GM12864 (cell line): Measurements from ENCODE around the gene AFF2.

ENCODE experiments used
- DNase-seq: peaks from one replicate; pipeline ENCODE4 v3.0.0-alpha.2; 2011; ENCODE audit warnings: low read depth
- H3K4me3 ChIP-seq: 2 replicates; pipeline ENCODE4 v1.5.1; 2011; ENCODE audit warnings: mild to moderate bottlenecking, low read depth, low read length, control low read depth
- TF ChIP-seq, protein P1 (sequence below): IDR thresholded peaks from 2 replicates; pipeline ENCODE4 v1.5.1; 2011; ENCODE audit warnings: low read depth, mild to moderate bottlenecking, moderate library complexity, low read length, control low read depth, inconsistent platforms; ENCODE audit errors: missing control alignments

The AFF2 gene

DNA sequence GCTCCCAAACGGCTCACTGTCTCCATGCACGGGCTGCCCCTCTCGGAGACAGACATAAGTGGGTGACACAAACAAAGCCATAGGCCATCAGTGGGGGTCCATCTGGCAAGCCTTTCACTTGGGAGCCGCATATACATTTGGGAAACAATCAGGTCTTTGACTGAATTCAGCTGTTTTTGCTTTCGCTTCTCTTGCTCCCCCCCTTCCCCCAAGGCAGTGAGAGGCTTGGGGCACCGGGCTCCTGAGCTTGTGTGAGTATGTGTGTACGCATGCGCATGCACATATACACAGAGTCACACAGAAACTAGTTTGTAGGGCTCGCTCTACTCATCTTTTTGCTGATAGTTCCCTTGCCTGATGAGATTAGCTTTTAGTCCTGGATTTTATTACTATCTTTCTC, 284.4 kb downstream of the AFF2 start:
- no peak for DNase-seq
- no peak overlapping the region; the same call in 1 of the 2 replicates for H3K4me3 ChIP-seq
- TF ChIP-seq, protein P1, sequence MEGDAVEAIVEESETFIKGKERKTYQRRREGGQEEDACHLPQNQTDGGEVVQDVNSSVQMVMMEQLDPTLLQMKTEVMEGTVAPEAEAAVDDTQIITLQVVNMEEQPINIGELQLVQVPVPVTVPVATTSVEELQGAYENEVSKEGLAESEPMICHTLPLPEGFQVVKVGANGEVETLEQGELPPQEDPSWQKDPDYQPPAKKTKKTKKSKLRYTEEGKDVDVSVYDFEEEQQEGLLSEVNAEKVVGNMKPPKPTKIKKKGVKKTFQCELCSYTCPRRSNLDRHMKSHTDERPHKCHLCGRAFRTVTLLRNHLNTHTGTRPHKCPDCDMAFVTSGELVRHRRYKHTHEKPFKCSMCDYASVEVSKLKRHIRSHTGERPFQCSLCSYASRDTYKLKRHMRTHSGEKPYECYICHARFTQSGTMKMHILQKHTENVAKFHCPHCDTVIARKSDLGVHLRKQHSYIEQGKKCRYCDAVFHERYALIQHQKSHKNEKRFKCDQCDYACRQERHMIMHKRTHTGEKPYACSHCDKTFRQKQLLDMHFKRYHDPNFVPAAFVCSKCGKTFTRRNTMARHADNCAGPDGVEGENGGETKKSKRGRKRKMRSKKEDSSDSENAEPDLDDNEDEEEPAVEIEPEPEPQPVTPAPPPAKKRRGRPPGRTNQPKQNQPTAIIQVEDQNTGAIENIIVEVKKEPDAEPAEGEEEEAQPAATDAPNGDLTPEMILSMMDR, result no peak

DNA sequence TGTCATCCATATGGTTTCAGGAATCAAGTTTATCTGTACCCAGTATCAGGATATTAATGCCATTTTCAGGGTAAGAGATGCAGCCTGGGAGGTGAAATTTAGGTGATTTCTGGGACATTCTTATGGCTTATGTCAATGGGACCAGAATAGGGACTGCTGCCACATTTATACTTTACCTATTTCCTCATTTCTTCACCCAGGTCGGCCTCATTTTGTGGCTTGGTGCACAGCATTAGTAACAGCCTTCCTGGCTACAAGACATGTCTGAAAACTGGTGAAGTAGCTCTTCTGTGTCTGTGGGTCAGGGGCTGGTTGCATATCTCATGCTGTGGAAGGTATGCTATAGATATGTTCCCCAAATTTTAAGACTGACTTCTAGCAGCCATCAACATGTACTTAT, 284.8 kb downstream of the AFF2 start:
- H3K4me3 ChIP-seq, result no peak overlapping the region
- TF ChIP-seq, protein P1, result no peak
- DNase-seq, result no peak

DNA sequence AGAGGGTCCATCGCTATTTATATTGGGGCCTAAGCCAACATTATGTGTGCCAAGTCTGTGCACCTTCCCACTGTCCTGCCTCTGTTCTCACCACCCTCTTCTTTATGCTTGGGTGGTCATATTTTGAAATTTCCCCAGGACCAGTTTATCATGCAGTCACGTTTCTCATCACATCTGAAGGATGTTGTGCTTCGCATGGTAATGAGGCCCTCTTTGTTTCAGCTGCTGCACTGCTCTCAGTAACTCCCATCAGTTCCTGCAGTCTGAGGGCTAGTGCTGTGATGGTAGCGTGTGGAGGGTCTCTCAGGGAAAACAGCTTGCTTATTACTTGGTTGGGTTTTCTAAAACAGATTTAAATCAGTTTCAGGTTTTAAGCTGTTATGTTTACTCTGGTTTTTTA, 288.0 kb downstream of the AFF2 start:
- H3K4me3 ChIP-seq, result no peak overlapping the region
- TF ChIP-seq, protein P1, result no peak
- DNase-seq, result no peak

DNA sequence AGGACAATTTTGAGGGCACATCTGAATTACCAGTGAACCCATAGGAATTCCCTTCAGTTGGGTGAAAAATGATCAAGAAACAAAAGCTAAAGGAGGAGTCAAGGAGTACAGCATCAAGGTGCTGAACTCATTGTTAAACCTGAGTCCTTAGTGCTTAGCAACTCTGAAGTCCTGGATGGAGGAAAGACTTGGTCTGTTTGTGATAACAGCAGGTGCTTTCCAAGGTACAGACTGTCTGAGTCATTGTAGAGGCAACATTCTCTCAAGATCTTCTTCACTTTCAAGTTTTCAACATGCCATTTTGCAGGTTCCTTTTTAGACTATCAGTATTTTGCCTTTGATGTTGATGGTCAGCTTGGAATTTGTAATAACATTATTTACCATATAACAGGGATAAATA, 293.9 kb downstream of the AFF2 start:
- no peak for DNase-seq
- H3K4me3 ChIP-seq, result no peak overlapping the region
- TF ChIP-seq, protein P1, result no peak

DNA sequence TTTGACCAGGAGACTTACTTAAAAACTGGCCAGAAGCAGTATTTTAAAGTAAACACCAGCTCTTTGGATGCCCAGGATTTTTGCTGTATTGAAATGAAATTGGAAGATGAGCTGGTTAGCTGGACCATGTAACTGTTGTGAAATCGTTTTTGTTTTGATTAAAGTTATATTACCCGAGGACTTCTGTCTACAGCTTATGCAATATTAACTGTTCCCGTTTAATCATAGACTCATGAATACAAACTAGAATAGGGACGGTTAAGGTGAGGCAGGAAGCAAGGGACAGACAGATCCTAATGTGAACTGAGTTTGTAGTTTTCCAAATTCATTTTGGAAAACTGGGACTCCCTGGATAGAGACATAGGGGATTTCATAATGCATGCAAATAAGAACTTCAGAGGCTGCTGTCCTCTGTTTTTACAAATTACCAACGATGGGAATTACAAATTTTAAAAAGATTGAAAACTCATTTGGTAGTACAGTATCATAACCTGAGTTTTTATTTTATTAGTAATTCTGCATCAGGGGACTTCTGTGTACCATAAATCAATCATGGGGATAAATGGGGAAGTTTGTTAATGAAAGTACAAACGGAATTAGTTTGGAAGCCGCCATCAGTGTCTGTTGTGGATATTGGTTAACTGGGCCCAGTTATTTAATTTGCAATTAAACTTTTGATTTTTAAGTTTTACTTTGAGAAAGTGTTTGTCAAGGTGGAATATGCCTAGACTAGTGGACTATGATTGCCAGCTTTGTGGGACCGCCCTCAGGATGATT, 304.4 kb downstream of the AFF2 start:
- TF ChIP-seq, protein P1, result no peak
- DNase-seq, result no peak
- H3K4me3 ChIP-seq, result no peak overlapping the region

DNA sequence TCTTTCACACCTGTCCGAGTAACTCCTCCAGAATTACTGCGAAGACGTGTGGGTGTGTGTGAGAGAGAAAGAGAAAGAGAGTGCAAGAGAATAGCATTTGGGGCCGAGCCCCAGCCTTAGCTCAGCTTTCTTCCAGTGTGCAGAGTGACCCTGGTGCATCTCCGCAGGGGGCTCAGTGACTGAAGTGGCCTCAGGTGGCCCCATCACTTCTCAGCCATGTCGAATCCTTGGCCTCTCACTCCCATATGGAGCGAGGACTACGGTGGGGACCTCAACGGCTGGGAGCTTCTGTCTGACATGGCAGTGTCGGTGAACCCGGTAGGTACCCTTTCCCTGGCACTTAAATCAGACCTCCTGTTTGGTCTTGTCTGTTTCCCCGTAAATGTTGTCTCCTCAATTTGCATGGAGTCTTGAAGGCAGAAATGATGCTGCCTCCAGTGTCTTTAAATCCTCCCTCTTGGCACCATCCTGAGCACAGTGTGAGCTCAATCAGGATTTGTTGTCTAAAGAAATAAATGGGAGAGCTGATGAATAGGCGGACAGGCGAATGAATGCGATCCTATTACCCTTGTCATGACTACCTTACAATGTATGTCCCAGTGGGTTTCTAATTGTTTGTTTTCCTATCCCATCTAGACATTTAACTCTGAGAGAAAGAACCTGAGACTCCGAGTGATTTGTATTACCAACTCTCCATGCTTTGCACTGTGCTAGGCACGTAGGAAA, 305.9 kb downstream of the AFF2 start:
- no peak overlapping the region for H3K4me3 ChIP-seq
- TF ChIP-seq, protein P1, result no peak
- no peak for DNase-seq

DNA sequence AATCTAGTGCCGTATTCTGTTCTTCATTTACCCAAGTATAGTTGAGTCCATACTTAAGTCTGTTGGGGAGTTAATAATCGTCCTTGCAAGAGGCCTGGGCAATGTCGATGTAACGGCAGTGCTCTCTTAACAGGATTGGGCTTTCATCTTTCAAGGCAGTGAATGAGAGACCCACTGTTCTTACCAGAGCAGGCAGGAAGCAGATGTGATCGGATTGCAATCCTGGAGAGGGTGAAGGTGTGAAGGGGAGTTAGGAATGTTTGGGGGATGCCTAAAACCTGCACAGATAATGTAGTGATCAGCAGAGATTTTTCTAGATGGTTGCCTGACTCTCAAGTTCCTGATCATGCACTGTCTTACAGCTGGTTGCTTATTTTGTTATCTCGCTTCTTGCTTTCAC, 308.4 kb downstream of the AFF2 start:
- TF ChIP-seq, protein P1, result no peak
- H3K4me3 ChIP-seq, result no peak overlapping the region
- DNase-seq, result no peak
